GM12801 (cell line): ENCODE results near the gene IFITM1.

Source experiments
- CTCF ChIP-seq: IDR thresholded peaks from one replicate; pipeline ENCODE4 v1.5.1; 2011; ENCODE audit warnings: control low read depth; ENCODE audit not compliant: insufficient read length; ENCODE audit errors: extremely low read depth

IFITM1 gene

GRCh38 chr11:355581-356458 lies 42.0 kb downstream of the IFITM1 start:
- TF ChIP-seq CTCF, result no peak

GRCh38 chr11:356610-357009 lies 42.8 kb downstream of the IFITM1 start:
- no peak for TF ChIP-seq CTCF

GRCh38 chr11:357582-357981 lies 43.7 kb downstream of the IFITM1 start:
- TF ChIP-seq CTCF, result no peak

- TF ChIP-seq CTCF, result no peak
These were observed 44.4 kb downstream of the IFITM1 start for GRCh38 chr11:358129-358800.

GRCh38 chr11:359181-359714 lies 45.4 kb downstream of the IFITM1 start:
- no peak for TF ChIP-seq CTCF

GRCh38 chr11:360326-361280 lies 46.8 kb downstream of the IFITM1 start:
- no peak for TF ChIP-seq CTCF
